ACC112 (cell line): ENCODE results near the gene GLOD5.
"Not testable (repeated sequence)": the region's sequence is repeated elsewhere in the genome, so short reads cannot be mapped to it uniquely, and the experiment has no call there.

Experiments
- H2AFZ ChIP-seq: fragments of 200-600 bp; sonication (generic); one replicate; pipeline ENCODE4 v1.6.0; 2017; ENCODE audit warnings: antibody characterized with exemption, low read length; ENCODE audit not compliant: unreplicated experiment
- H3K27ac ChIP-seq: fragments of 200-600 bp; sonication (generic); 2 replicates; pipeline ENCODE4 v1.5.1; 2014; ENCODE audit warnings: low read depth, mild to moderate bottlenecking, antibody characterized with exemption, low read length, moderate library complexity
- H3K27me3 ChIP-seq: fragments of 200-600 bp; sonication (generic); 2 replicates; pipeline ENCODE4 v1.6.1; 2014; ENCODE audit warnings: mild to moderate bottlenecking, antibody characterized with exemption, low read length, moderate library complexity, mixed read lengths; ENCODE audit not compliant: insufficient read depth
- H3K36me3 ChIP-seq: fragments of 200-600 bp; sonication (generic); 2 replicates; pipeline ENCODE4 v1.6.1; 2016; ENCODE audit warnings: mild to moderate bottlenecking, antibody characterized with exemption, low read length, moderate library complexity, mixed read lengths; ENCODE audit not compliant: insufficient read depth
- H3K4me1 ChIP-seq: fragments of 200-600 bp; sonication (generic); one replicate; pipeline ENCODE4 v1.6.1; 2016; ENCODE audit warnings: low read length, mixed read lengths; ENCODE audit not compliant: insufficient read depth, unreplicated experiment, control insufficient read depth
- H3K4me3 ChIP-seq: fragments of 200-600 bp; sonication (generic); 2 replicates; pipeline ENCODE4 v1.5.1; 2014; ENCODE audit warnings: mild to moderate bottlenecking, low read depth, low read length
- H3K79me2 ChIP-seq: fragments of 200-600 bp; sonication (generic); one replicate; pipeline ENCODE4 v1.6.0; 2016; ENCODE audit warnings: low read length; ENCODE audit not compliant: control insufficient read depth, unreplicated experiment, insufficient read depth

Gene GLOD5

GRCh38 chrX:48814722-48815121 is 53.2 kb downstream of the GLOD5 start:
- Histone ChIP-seq H3K36me3 (no peaks in the 10 kb centered on the region), H3K27me3 (no peaks in the 10 kb centered on the region), H2AFZ (no peak overlapping the region), H3K4me3 (no peak overlapping the region), H3K4me1 (no peaks in the 10 kb centered on the region), H3K27ac (no peak overlapping the region), H3K79me2 (no peaks in the 10 kb centered on the region)

GRCh38 chrX:48815266-48815665 is 53.7 kb downstream of the GLOD5 start:
- Histone ChIP-seq H3K27me3 (no peaks in the 10 kb centered on the region), H3K27ac (no peak overlapping the region), H3K4me3 (no peak overlapping the region), H2AFZ (no peak overlapping the region), H3K36me3 (no peaks in the 10 kb centered on the region), H3K4me1 (no peaks in the 10 kb centered on the region), H3K79me2 (no peaks in the 10 kb centered on the region)

GRCh38 chrX:48816014-48816810 is 54.7 kb downstream of the GLOD5 start:
- Histone ChIP-seq H3K36me3 (no peaks in the 10 kb centered on the region), H3K4me3 (no peak overlapping the region), H2AFZ (no peak overlapping the region), H3K4me1 (no peaks in the 10 kb centered on the region), H3K27me3 (no peaks in the 10 kb centered on the region), H3K79me2 (no peaks in the 10 kb centered on the region), H3K27ac (no peak overlapping the region)

- no peak overlapping the region for H2AFZ ChIP-seq
- no peaks in the 10 kb centered on the region for H3K79me2 ChIP-seq
- no peaks in the 10 kb centered on the region for H3K27me3 ChIP-seq
- no peak overlapping the region for H3K27ac ChIP-seq
- no peak overlapping the region for H3K4me3 ChIP-seq
- H3K4me1 ChIP-seq, result no peaks in the 10 kb centered on the region
- H3K36me3 ChIP-seq, result no peaks in the 10 kb centered on the region
These were observed 56.6 kb downstream of the GLOD5 start for GRCh38 chrX:48818098-48818497.

- Histone ChIP-seq H3K4me1 (no peaks in the 10 kb centered on the region), H3K36me3 (no peaks in the 10 kb centered on the region), H3K79me2 (no peaks in the 10 kb centered on the region), H3K27me3 (no peaks in the 10 kb centered on the region), H3K4me3 (no peak overlapping the region), H2AFZ (no peak overlapping the region), H3K27ac (no peak overlapping the region)
These were observed 57.3 kb downstream of the GLOD5 start for GRCh38 chrX:48818866-48819265.

- H2AFZ ChIP-seq, H3K4me1 ChIP-seq, H3K4me3 ChIP-seq, H3K27me3 ChIP-seq, H3K79me2 ChIP-seq, H3K27ac ChIP-seq, H3K36me3 ChIP-seq: not testable (repeated sequence)
These were observed 57.8 kb downstream of the GLOD5 start for GRCh38 chrX:48819394-48819793.

GRCh38 chrX:48823053-48823452 is 61.5 kb downstream of the GLOD5 start:
- Histone ChIP-seq H3K36me3 (no peaks in the 10 kb centered on the region), H3K79me2 (no peaks in the 10 kb centered on the region), H3K27ac (no peak overlapping the region), H3K4me1 (no peaks in the 10 kb centered on the region), H3K4me3 (no peak overlapping the region), H2AFZ (no peak overlapping the region), H3K27me3 (no peaks in the 10 kb centered on the region)
